Measurements from ENCODE around the gene WDR20. TPM values are rescaled to one million over a fixed set of nuclear protein-coding genes. Genes with fewer than 3 reads are reported as not detected.

The WDR20 gene
- total RNA-seq, 1 donor from 2014 or later: 42.3 TPM

DNA sequence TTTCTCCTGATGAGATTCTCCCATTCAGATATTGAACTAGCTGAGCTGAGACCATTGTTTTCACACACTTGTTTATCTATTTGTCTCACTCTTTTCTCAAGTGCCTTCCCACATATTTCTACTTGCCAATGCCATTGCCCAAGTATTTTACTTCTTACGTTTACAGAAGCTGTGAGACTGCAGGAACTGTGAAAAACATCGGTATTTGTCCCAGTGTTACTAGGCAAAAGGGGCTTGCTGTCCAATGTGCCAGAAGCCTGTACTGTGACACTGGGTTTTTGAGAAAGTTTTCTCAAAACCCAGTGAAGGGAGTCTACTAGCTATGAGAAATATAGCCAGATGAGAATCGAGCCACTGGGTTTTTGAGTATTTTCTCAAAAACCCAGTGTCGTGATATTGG, 37.5 kb downstream of the WDR20 start:
- H3K27ac Mint-ChIP-seq: no peak overlapping the region
- intact Hi-C loops (cut with micrococcal nuclease): no loop called here
- peaks cover 41% of the 10 kb centered on the region for H3K4me1 Mint-ChIP-seq
- H3K27me3 Mint-ChIP-seq: no peaks in the 10 kb centered on the region
- H3K36me3 Mint-ChIP-seq (ENCODE audit: low read depth): peaks cover 24% of the 10 kb centered on the region
- no peak overlapping the region for H3K4me3 Mint-ChIP-seq
- no peak for ATAC-seq (ENCODE audit: low read depth)
- ChIA-PET CTCF (no interaction called here), POLR2A (no interaction called here)
- TF ChIP-seq, protein P1, sequence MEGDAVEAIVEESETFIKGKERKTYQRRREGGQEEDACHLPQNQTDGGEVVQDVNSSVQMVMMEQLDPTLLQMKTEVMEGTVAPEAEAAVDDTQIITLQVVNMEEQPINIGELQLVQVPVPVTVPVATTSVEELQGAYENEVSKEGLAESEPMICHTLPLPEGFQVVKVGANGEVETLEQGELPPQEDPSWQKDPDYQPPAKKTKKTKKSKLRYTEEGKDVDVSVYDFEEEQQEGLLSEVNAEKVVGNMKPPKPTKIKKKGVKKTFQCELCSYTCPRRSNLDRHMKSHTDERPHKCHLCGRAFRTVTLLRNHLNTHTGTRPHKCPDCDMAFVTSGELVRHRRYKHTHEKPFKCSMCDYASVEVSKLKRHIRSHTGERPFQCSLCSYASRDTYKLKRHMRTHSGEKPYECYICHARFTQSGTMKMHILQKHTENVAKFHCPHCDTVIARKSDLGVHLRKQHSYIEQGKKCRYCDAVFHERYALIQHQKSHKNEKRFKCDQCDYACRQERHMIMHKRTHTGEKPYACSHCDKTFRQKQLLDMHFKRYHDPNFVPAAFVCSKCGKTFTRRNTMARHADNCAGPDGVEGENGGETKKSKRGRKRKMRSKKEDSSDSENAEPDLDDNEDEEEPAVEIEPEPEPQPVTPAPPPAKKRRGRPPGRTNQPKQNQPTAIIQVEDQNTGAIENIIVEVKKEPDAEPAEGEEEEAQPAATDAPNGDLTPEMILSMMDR (IDR thresholded peaks at IDR 0.05): no peak
- DNase-seq: no peak
- no peaks in the 10 kb centered on the region for H3K9me3 Mint-ChIP-seq

DNA sequence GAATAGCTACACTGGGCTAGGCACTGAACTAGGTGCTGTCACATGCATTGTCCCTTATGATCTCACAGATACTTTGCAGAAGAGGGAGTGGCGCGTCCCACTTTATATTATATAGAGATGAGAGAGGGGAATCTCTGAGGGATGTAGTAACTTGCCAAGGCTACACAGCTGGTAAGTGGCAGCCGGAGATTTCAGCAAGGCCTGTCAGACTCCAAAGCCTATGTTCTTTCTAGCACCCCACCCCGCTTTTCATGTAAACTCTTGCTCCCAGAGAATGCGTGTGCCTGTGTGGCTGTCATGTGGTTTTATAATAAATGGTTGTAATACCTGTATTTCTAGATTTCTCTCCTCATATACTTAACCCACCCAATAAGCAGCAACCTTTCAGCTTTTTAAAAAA, 39.1 kb downstream of the WDR20 start:
- Mint-ChIP-seq H3K27ac (no peak overlapping the region), H3K27me3 (no peaks in the 10 kb centered on the region), H3K36me3 (ENCODE audit: low read depth) (peaks cover 24% of the 10 kb centered on the region), H3K9me3 (no peaks in the 10 kb centered on the region), H3K4me3 (no peak overlapping the region), H3K4me1 (peaks cover 48% of the 10 kb centered on the region)
- CTCF ChIA-PET: no interaction called here
- POLR2A ChIA-PET: no interaction called here
- DNase-seq: no peak
- intact Hi-C loops (cut with micrococcal nuclease): no loop called here
- TF ChIP-seq, protein P1 (IDR thresholded peaks at IDR 0.05): no peak
- ATAC-seq (ENCODE audit: low read depth): no peak

DNA sequence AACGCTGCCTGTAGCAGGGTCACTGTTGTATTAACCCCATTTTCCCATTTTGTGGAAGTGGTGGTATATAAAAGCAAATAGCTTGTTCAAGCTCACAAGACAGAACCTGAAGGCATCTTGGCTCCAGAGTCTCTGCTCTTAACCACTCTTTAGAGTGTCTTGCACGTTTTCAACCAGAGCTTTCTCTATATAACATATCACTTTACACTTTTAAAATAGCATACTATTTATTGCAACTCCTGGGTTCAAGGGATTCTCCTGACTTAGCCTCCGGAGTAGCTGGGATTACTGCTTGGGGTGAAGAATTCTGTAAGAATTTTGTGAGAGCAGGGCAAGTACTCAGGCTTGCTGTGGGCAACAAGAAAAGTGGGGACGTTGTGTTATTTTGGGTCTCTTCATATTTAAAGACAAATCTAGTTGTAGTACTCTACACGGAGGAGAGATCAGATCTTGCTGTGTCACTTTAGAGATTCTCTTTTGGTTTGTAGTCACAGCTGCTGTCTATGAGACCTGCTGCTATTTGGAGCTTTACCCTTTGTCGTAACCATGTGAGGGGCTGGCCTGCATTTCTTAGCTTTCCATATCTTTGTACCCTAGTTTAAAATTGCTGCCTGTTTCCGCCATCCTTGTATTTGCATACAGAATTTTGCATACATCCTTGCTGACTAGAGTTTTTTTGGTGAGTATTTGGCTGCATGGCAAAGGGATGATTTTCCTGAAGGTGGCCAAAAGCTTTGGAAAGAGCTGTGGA, 40.7 kb downstream of the WDR20 start:
- H3K27ac Mint-ChIP-seq: no peak overlapping the region
- H3K36me3 Mint-ChIP-seq (ENCODE audit: low read depth): peaks cover 21% of the 10 kb centered on the region
- intact Hi-C loops (cut with micrococcal nuclease): no loop called here
- H3K27me3 Mint-ChIP-seq: no peaks in the 10 kb centered on the region
- ChIA-PET POLR2A (no interaction called here), CTCF (interaction anchor here (0.6 kb wide), 1 partner anchor 36 kb away, joined by 4 read pairs; no protein-coding TSS in a partner anchor)
- H3K4me3 Mint-ChIP-seq: no peak overlapping the region
- DNase-seq: no peak
- TF ChIP-seq, protein P1 (IDR thresholded peaks at IDR 0.05): no peak
- no peak for ATAC-seq (ENCODE audit: low read depth)
- H3K9me3 Mint-ChIP-seq: no peaks in the 10 kb centered on the region
- H3K4me1 Mint-ChIP-seq: peaks cover 41% of the 10 kb centered on the region

DNA sequence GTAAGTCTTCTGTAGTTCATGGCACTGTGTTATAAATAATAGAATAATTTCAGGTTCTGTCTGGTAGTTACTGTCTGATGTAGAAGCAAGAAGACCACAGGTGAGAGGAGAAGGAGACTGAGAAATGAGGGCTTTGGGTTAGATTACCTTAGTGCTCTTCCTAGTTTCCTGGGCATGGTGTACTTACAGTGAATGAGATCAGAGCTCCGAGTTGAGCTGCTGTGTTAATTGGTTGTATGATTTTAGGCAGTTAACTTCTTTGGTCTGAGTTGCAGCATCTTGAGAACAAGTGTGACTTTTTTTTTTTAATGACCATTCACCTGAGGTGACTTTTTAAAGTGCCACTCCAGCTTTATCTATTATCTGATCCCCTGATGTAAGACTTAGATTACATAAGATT, 41.5 kb downstream of the WDR20 start:
- TF ChIP-seq, protein P1 (IDR thresholded peaks at IDR 0.05): no peak
- H3K27ac Mint-ChIP-seq: no peak overlapping the region
- ChIA-PET POLR2A (interaction anchor here (0.8 kb wide), 1 partner anchor 91 kb away, joined by 3 read pairs; no protein-coding TSS in a partner anchor), CTCF (interaction anchor here (0.6 kb wide), 1 partner anchor 35 kb away, joined by 4 read pairs; no protein-coding TSS in a partner anchor)
- H3K4me1 Mint-ChIP-seq: peaks cover 39% of the 10 kb centered on the region
- H3K36me3 Mint-ChIP-seq (ENCODE audit: low read depth): peaks cover 24% of the 10 kb centered on the region
- ATAC-seq (ENCODE audit: low read depth) (no peak), DNase-seq (no peak)
- H3K27me3 Mint-ChIP-seq: no peaks in the 10 kb centered on the region
- no peaks in the 10 kb centered on the region for H3K9me3 Mint-ChIP-seq
- no peak overlapping the region for H3K4me3 Mint-ChIP-seq
- intact Hi-C loops (cut with micrococcal nuclease): no loop called here

DNA sequence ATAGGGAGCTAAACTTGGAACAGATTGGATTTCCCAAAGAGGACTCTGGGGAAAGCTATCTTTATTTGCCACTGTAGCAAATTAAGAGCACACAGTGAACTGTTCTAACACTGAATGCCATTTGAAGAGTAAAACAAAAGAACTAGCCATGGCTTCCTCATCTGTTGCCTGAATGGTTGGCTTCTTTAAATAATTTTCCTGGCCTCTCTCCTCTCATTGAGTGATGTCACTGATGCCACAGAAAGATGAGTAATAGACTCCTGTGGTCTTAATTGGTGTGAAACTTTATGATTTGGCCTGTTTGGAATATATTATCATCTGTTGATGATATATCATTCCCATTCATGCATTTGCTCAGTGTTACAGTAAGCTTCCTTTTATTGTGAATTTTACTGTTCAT, 42.5 kb downstream of the WDR20 start:
- no peak overlapping the region for H3K4me3 Mint-ChIP-seq
- ChIA-PET CTCF (no interaction called here), POLR2A (interaction anchor here (0.8 kb wide), 1 partner anchor 92 kb away, joined by 3 read pairs; no protein-coding TSS in a partner anchor)
- ATAC-seq (ENCODE audit: low read depth) (no peak), DNase-seq (no peak)
- no peaks in the 10 kb centered on the region for H3K27me3 Mint-ChIP-seq
- H3K27ac Mint-ChIP-seq: no peak overlapping the region
- H3K9me3 Mint-ChIP-seq: no peaks in the 10 kb centered on the region
- TF ChIP-seq, protein P1 (IDR thresholded peaks at IDR 0.05): no peak
- peaks cover 21% of the 10 kb centered on the region for H3K36me3 Mint-ChIP-seq (ENCODE audit: low read depth)
- intact Hi-C loops (cut with micrococcal nuclease): no loop called here
- H3K4me1 Mint-ChIP-seq: peaks cover 43% of the 10 kb centered on the region
